HCT116 (cell line): ENCODE results near the gene FHDC1. TPM values are rescaled to one million over a fixed set of nuclear protein-coding genes. Genes with fewer than 3 reads are reported as not detected.

Experiments used
- ATAC-seq: fragments of 200-7000 bp; cut with Tn5 transposase; 2 replicates; pipeline ENCODE4 v1.9.1; 2020; ENCODE audit warnings: mild to moderate bottlenecking, moderate library complexity
- BruUV-seq: library from RNA; stranded (reverse); fragments of 400-500 nt; replicated peaks from 2 replicates; lab custom pipeline; 2021; lab: Mats Ljungman, UMichigan
- CTCF ChIA-PET: fragments of 300-600 bp; sonication (Branson Sonifier 250); formaldehyde crosslinking; loops from one replicate; lab custom pipeline; 2021; ENCODE audit warnings: antibody characterized with exemption; lab: Charles Lee
- POLR2A ChIA-PET: fragments of 300-600, 350-600 bp; sonication (Branson Sonifier 250); formaldehyde crosslinking; loops from one replicate; lab custom pipeline; 2021; ENCODE audit warnings: antibody characterized with exemption; lab: Charles Lee
- RAD21 ChIA-PET, 2 experiments: fragments of 300-600 bp; sonication (Branson Sonifier 250); formaldehyde crosslinking; loops; one replicate each; lab custom pipeline; 2023; ENCODE audit warnings: low total read pairs in 2 of 2; ENCODE audit not compliant: uncharacterized antibody in 2 of 2, unreplicated experiment in 2 of 2, low non-redundant PET in 1 of 2; lab: Charles Lee
- DNase-seq: peaks from one replicate; pipeline ENCODE4 v3.0.0-alpha.2; 2010; ENCODE audit warnings: low read depth, low spot score
- H2AFZ ChIP-seq: fragments of 200-600 bp; shearing (Covaris generic), sonication (generic); 2 replicates; pipeline ENCODE4 v1.6.1; 2017; ENCODE audit warnings: low read depth, mixed run types, mixed read lengths, antibody characterized with exemption, low read length; ENCODE audit not compliant: poor library complexity, severe bottlenecking
- H3K27ac ChIP-seq: 2 replicates; pipeline ENCODE4 v1.5.1; 2012; ENCODE audit warnings: low read depth, low read length
- H3K27me3 ChIP-seq: fragments of 200-600 bp; sonication (generic); 2 replicates; pipeline ENCODE4 v1.6.1; 2016; ENCODE audit warnings: mixed run types, low read length, mixed read lengths; ENCODE audit not compliant: insufficient read depth
- H3K36me3 ChIP-seq, 2 experiments: fragments of 200-500 bp in 1 of 2; fragments of 200-600 bp in 1 of 2; sonication (Bioruptor generic) in 1 of 2; sonication (generic) in 1 of 2; 2 replicates each; pipeline versions ENCODE4 v1.5.1 to v1.6.1; 2014 to 2016; ENCODE audit warnings: low read length in 2 of 2, inconsistent platforms in 1 of 2, mixed read lengths in 1 of 2, mixed run types in 1 of 2; ENCODE audit not compliant: insufficient read depth in 2 of 2, control insufficient read depth in 1 of 2
- H3K4me1 ChIP-seq, 2 experiments: fragments of 200-600 bp in 1 of 2; sonication (generic) in 1 of 2; 2 replicates each; pipeline versions ENCODE4 v1.5.1 to v1.6.1; 2012 to 2017; ENCODE audit warnings: low read length in 2 of 2, inconsistent platforms in 1 of 2, mild to moderate bottlenecking in 1 of 2, mixed read lengths in 1 of 2, mixed run types in 1 of 2, moderate library complexity in 1 of 2; ENCODE audit not compliant: insufficient read depth in 2 of 2, control insufficient read depth in 1 of 2
- H3K4me2 ChIP-seq: fragments of 200-600 bp; sonication (generic); 2 replicates; pipeline ENCODE4 v1.6.1; 2017; ENCODE audit warnings: mixed run types, low read length, mixed read lengths
- H3K4me3 ChIP-seq, 2 experiments: fragments of 200-600 bp in 1 of 2; sonication (generic) in 1 of 2; replicated peaks in 1 of 2; 2 replicates each; pipeline ENCODE4 v1.5.1; 2011 to 2016; ENCODE audit warnings: low read length in 2 of 2, control low read depth in 1 of 2, low read depth in 1 of 2, mild to moderate bottlenecking in 1 of 2, mixed read lengths in 1 of 2, mixed run types in 1 of 2
- H3K79me2 ChIP-seq: fragments of 200-600 bp; sonication (generic); 2 replicates; pipeline ENCODE4 v1.6.1; 2017; ENCODE audit warnings: mild to moderate bottlenecking, mixed run types, low read length, moderate library complexity, mixed read lengths; ENCODE audit not compliant: insufficient read depth
- H3K9ac ChIP-seq: fragments of 200-600 bp; sonication (generic); 2 replicates; pipeline ENCODE4 v1.6.1; 2016; ENCODE audit warnings: low read length, mixed read lengths
- H3K9me2 ChIP-seq: fragments of 200-600 bp; sonication (generic), shearing (Covaris generic); 2 replicates; pipeline ENCODE4 v1.6.1; 2017; ENCODE audit warnings: mixed run types, mild to moderate bottlenecking, moderate library complexity; ENCODE audit not compliant: insufficient read depth
- H3K9me3 ChIP-seq, 2 experiments: fragments of 200-500 bp in 1 of 2; fragments of 200-600 bp in 1 of 2; sonication (Bioruptor generic) in 1 of 2; sonication (generic) in 1 of 2; 2 replicates each; pipeline ENCODE4 v1.6.1; 2014 to 2017; ENCODE audit warnings: low read length in 2 of 2, mixed read lengths in 2 of 2, inconsistent platforms in 1 of 2, low read depth in 1 of 2, mild to moderate bottlenecking in 1 of 2, mixed run types in 1 of 2, moderate library complexity in 1 of 2; ENCODE audit not compliant: control insufficient read depth in 1 of 2, insufficient read depth in 1 of 2
- H4K20me1 ChIP-seq: fragments of 200-600 bp; sonication (generic), shearing (Covaris generic); 2 replicates; pipeline ENCODE4 v1.6.1; 2017; ENCODE audit warnings: mixed run types, mild to moderate bottlenecking, moderate library complexity; ENCODE audit not compliant: insufficient read depth
- CBX3 ChIP-seq: IDR thresholded peaks from 2 replicates; pipeline ENCODE4 v1.6.1; 2012; ENCODE audit warnings: low read depth
- CEBPB ChIP-seq: IDR thresholded peaks from 2 replicates; pipeline ENCODE4 v1.6.1; 2012; ENCODE audit warnings: low read depth
- ELF1 ChIP-seq: IDR thresholded peaks from 2 replicates; pipeline ENCODE4 v1.6.1; 2012; ENCODE audit warnings: low read depth, borderline replicate concordance
- EZH2 ChIP-seq: fragments of 200-600 bp; sonication (generic); IDR thresholded peaks from 2 replicates; pipeline ENCODE4 v1.6.1; 2017; ENCODE audit warnings: antibody characterized with exemption, mixed run types
- EZH2phosphoT487 ChIP-seq: fragments of 200-600 bp; IDR thresholded peaks from 2 replicates; pipeline ENCODE4 v1.6.1; 2018; ENCODE audit warnings: antibody characterized with exemption, borderline replicate concordance
- POLR2A ChIP-seq: IDR thresholded peaks from 2 replicates; pipeline ENCODE4 v1.7.0; 2011; ENCODE audit warnings: borderline replicate concordance; ENCODE audit not compliant: insufficient read depth, insufficient read length; ENCODE audit errors: extremely low read depth
- POLR2AphosphoS5 ChIP-seq: IDR thresholded peaks from 2 replicates; pipeline ENCODE4 v1.6.1; 2011; ENCODE audit warnings: mild to moderate bottlenecking, low read depth, low read length, moderate library complexity
- SP1 ChIP-seq: IDR thresholded peaks from 2 replicates; pipeline ENCODE4 v1.6.1; 2012; ENCODE audit warnings: low read depth
- TCF7L2 ChIP-seq: IDR thresholded peaks from 2 replicates; pipeline ENCODE4 v1.7.0; 2011; ENCODE audit warnings: borderline replicate concordance, inconsistent platforms; ENCODE audit not compliant: insufficient read depth, insufficient read length; ENCODE audit errors: extremely low read depth
- YY1 ChIP-seq: IDR thresholded peaks from 2 replicates; pipeline ENCODE4 v1.6.1; 2011; ENCODE audit warnings: low read length, low read depth, moderate library complexity, mild to moderate bottlenecking; ENCODE audit not compliant: insufficient replicate concordance; ENCODE audit errors: extremely low read depth
- ZBTB33 ChIP-seq: IDR thresholded peaks from 2 replicates; pipeline ENCODE4 v1.6.1; 2011; ENCODE audit warnings: mild to moderate bottlenecking, low read length, moderate library complexity; ENCODE audit not compliant: insufficient replicate concordance; ENCODE audit errors: extremely low read depth
- ZNF274 ChIP-seq: fragments of 200-500 bp; sonication (Bioruptor generic); IDR thresholded peaks from 2 replicates; pipeline ENCODE4 v1.6.1; 2014; ENCODE audit warnings: mild to moderate bottlenecking, low read depth, low read length, inconsistent platforms
- intact Hi-C: fragments of 100-400 bp; cut with micrococcal nuclease; formaldehyde crosslinking; loops from 2 replicates; pipeline ENCODE4 v1.10.0; 2022
- total RNA-seq: library from RNA; stranded (reverse); gene quantifications from one replicate; pipeline ENCODE4 v1.2.1, GENCODE V29; 2021; ENCODE audit not compliant: unreplicated experiment
- TF ChIP-seq, protein P1 (sequence below): IDR thresholded peaks from 2 replicates; pipeline ENCODE4 v1.6.1; 2012

FHDC1 gene
- total RNA-seq, 1 experiment from 2014 or later = 1.8 TPM

- ChIA-PET RAD21 (no interaction called here), POLR2A (no interaction called here)
- Histone ChIP-seq H3K9ac (no peak overlapping the region), H4K20me1 (no peaks in the 10 kb centered on the region), H3K27ac (no peak overlapping the region), H3K36me3 (no peaks in the 10 kb centered on the region), H2AFZ (no peak overlapping the region), H3K79me2 (no peaks in the 10 kb centered on the region)
- intact Hi-C loops = no loop called here
- DNase-seq (no peak), ATAC-seq (no peak)
- TF ChIP-seq ELF1 = no peak
- no peak for TF ChIP-seq EZH2
- no peak for TF ChIP-seq POLR2AphosphoS5
- TF ChIP-seq ZBTB33 = no peak
- no peak for TF ChIP-seq TCF7L2
- TF ChIP-seq, protein P1, sequence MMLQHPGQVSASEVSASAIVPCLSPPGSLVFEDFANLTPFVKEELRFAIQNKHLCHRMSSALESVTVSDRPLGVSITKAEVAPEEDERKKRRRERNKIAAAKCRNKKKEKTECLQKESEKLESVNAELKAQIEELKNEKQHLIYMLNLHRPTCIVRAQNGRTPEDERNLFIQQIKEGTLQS = no peak
- no peak for TF ChIP-seq EZH2phosphoT487
- no peak for TF ChIP-seq CEBPB
- no peak for TF ChIP-seq CBX3
- no peak for TF ChIP-seq ZNF274
- no peak for TF ChIP-seq YY1
- no peak for TF ChIP-seq POLR2A
- no peak for TF ChIP-seq SP1
- TF ChIP-seq, all 23 proteins: peak for 0
- Histone ChIP-seq H3K4me1 (peaks cover 3 to 5% of the 10 kb centered on the region in 2 experiments; a peak in 2 of 4 replicates), H3K27me3 (peaks cover 21% of the 10 kb centered on the region; the same call in 1 of the 2 replicates), H3K4me2 (no peak overlapping the region), H3K4me3 (no peak overlapping the region), H3K9me2 (no peaks in the 10 kb centered on the region), H3K9me3 (no peaks in the 10 kb centered on the region)
- BruUV-seq = no TSS peak
- CTCF ChIA-PET = no interaction called here
Measured at GRCh38 chr4:152942346-152942745, 6.2 kb downstream of the FHDC1 start.
